GM21619 (cell line): ENCODE data around the gene LTA4H.

Source experiments
- ATAC-seq: cut with Tn5 transposase; IDR thresholded peaks from one replicate; pipeline ENCODE4 v1.9.1; 2021; ENCODE audit not compliant: unreplicated experiment

Gene LTA4H

GRCh38 chr12:96036765-96037455 lies 1.5 kb upstream of the LTA4H start:
- no peak for ATAC-seq

GRCh38 chr12:96034621-96035282 lies 635 bp downstream of the LTA4H start:
- peak; percentile 12 for ATAC-seq

GRCh38 chr12:96033549-96034389 lies 1.6 kb downstream of the LTA4H start:
- ATAC-seq, result no peak

- no peak for ATAC-seq
Observed at GRCh38 chr12:96029826-96030225, 5.6 kb downstream of the LTA4H start.

GRCh38 chr12:96028538-96028937 lies 6.8 kb downstream of the LTA4H start:
- no peak for ATAC-seq

- ATAC-seq, result no peak
Observed at GRCh38 chr12:96026331-96026730, 9.1 kb downstream of the LTA4H start.

GRCh38 chr12:96025518-96025917 lies 9.9 kb downstream of the LTA4H start:
- no peak for ATAC-seq

GRCh38 chr12:96020314-96021003 lies 14.9 kb downstream of the LTA4H start:
- peak; percentile 94 for ATAC-seq

- no peak for ATAC-seq
Observed at GRCh38 chr12:96015672-96016071, 19.7 kb downstream of the LTA4H start.

GRCh38 chr12:96014943-96015599 lies 20.3 kb downstream of the LTA4H start:
- no peak for ATAC-seq

GRCh38 chr12:96007729-96008128 lies 27.7 kb downstream of the LTA4H start:
- ATAC-seq, result no peak

- no peak for ATAC-seq
Observed at GRCh38 chr12:96006727-96007126, 28.7 kb downstream of the LTA4H start.

GRCh38 chr12:96000858-96001257 lies 34.5 kb downstream of the LTA4H start:
- no peak for ATAC-seq

GRCh38 chr12:95999484-95999883 lies 35.9 kb downstream of the LTA4H start:
- no peak for ATAC-seq

GRCh38 chr12:95998611-95999286 lies 36.6 kb downstream of the LTA4H start:
- peak; percentile 99 for ATAC-seq

GRCh38 chr12:95997911-95998510 lies 37.4 kb downstream of the LTA4H start:
- ATAC-seq, result no peak

- ATAC-seq, result no peak
Observed at GRCh38 chr12:95997276-95997675, 38.1 kb downstream of the LTA4H start.

GRCh38 chr12:95996034-95996658 lies 39.2 kb downstream of the LTA4H start, which contains the start of gene HAL:
Gene HAL (minus strand): TSS chr12:95996344. CDS start chr12:95995910, 434 bp downstream.
- ATAC-seq, result no peak
